WTC11 (cell line): ENCODE data around the gene IGFBP2. TPM values are rescaled to one million over a fixed set of nuclear protein-coding genes. Genes with fewer than 3 reads are reported as not detected.

Experiments
- ATAC-seq: fragments of 200-7000 bp; cut with Tn5 transposase; 2 replicates; pipeline ENCODE4 v1.10.0; 2021; ENCODE audit warnings: mild to moderate bottlenecking, moderate library complexity
- CTCF ChIA-PET: fragments of 300-600 bp; sonication (Branson Sonifier 250); formaldehyde crosslinking; loops from one replicate; lab custom pipeline; 2021; ENCODE audit warnings: antibody characterized with exemption; lab: Charles Lee
- POLR2A ChIA-PET: fragments of 350-600 bp; sonication (Branson Sonifier 250); formaldehyde crosslinking; loops from one replicate; lab custom pipeline; 2021; ENCODE audit warnings: antibody characterized with exemption; lab: Charles Lee
- DNase-seq: peaks from one replicate; pipeline ENCODE4 v3.0.0; 2021; ENCODE audit warnings: low spot score
- H3K27ac Mint-ChIP-seq: 2 replicates; pipeline ENCODE4 v1.8.0; 2021; ENCODE audit warnings: mixed read lengths
- H3K27me3 Mint-ChIP-seq: 2 replicates; pipeline ENCODE4 v1.8.0; 2021; ENCODE audit warnings: low read depth, mild to moderate bottlenecking, moderate library complexity, mixed read lengths
- H3K36me3 Mint-ChIP-seq: 2 replicates; pipeline ENCODE4 v1.8.0; 2021; ENCODE audit warnings: mixed read lengths
- H3K4me1 Mint-ChIP-seq: 2 replicates; pipeline ENCODE4 v1.8.0; 2022; ENCODE audit warnings: mixed read lengths
- H3K4me3 Mint-ChIP-seq: 2 replicates; pipeline ENCODE4 v1.8.0; 2021; ENCODE audit warnings: mild to moderate bottlenecking, moderate library complexity, mixed read lengths
- H3K9me3 Mint-ChIP-seq: 2 replicates; pipeline ENCODE4 v1.8.0; 2021; ENCODE audit warnings: mixed read lengths
- ATF1 ChIP-seq: sonication (generic); formaldehyde crosslinking; IDR thresholded peaks from 2 replicates; pipeline ENCODE4 v1.8.1; 2023; ENCODE audit warnings: mild to moderate bottlenecking, moderate library complexity, missing genetic modification reagents
- CTCF ChIP-seq: fragments of 200-600 bp; IDR thresholded peaks from 2 replicates; pipeline ENCODE4 v1.8.0; 2022; ENCODE audit warnings: antibody characterized with exemption
- FOXK1 ChIP-seq: sonication (generic); formaldehyde crosslinking; IDR thresholded peaks from 2 replicates; pipeline ENCODE4 v1.8.0; 2022; ENCODE audit warnings: mild to moderate bottlenecking, moderate library complexity, missing genetic modification reagents
- FOXP1 ChIP-seq: sonication (generic); formaldehyde crosslinking; IDR thresholded peaks from 2 replicates; pipeline ENCODE4 v1.8.0; 2022; ENCODE audit warnings: missing genetic modification reagents, mild to moderate bottlenecking, moderate library complexity, borderline replicate concordance
- GABPB1 ChIP-seq: sonication (generic); formaldehyde crosslinking; IDR thresholded peaks from 2 replicates; pipeline ENCODE4 v1.8.1; 2023; ENCODE audit warnings: mild to moderate bottlenecking, missing genetic modification reagents
- JAZF1 ChIP-seq: fragments of 250-450 bp; sonication (Bioruptor Pico); IDR thresholded peaks from 2 replicates; pipeline ENCODE4 v1.9.0; 2021; ENCODE audit warnings: moderate library complexity, mild to moderate bottlenecking, inconsistent platforms
- NFATC4 ChIP-seq: fragments of 250-450 bp; sonication (Bioruptor Pico); IDR thresholded peaks from 2 replicates; pipeline ENCODE4 v1.9.0; 2021; ENCODE audit warnings: mild to moderate bottlenecking
- RORB ChIP-seq: fragments of 250-450 bp; sonication (Bioruptor Pico); IDR thresholded peaks from 2 replicates; pipeline ENCODE4 v1.9.0; 2021; ENCODE audit warnings: mild to moderate bottlenecking
- SMAD3 ChIP-seq: sonication (generic); formaldehyde crosslinking; IDR thresholded peaks from 2 replicates; pipeline ENCODE4 v1.8.0; 2022; ENCODE audit warnings: missing genetic modification reagents, mild to moderate bottlenecking, borderline replicate concordance
- SP1 ChIP-seq: sonication (generic); formaldehyde crosslinking; conservative IDR thresholded peaks from 2 replicates; pipeline ENCODE4 v1.8.1; 2022; ENCODE audit warnings: missing genetic modification reagents
- ZNF232 ChIP-seq: sonication (generic); formaldehyde crosslinking; IDR thresholded peaks from 2 replicates; pipeline ENCODE4 v1.8.0; 2022; ENCODE audit warnings: mild to moderate bottlenecking, missing genetic modification reagents
- ZNF416 ChIP-seq: fragments of 250-450 bp; sonication (Bioruptor Pico); IDR thresholded peaks from 2 replicates; pipeline ENCODE4 v1.9.0; 2021; ENCODE audit warnings: mild to moderate bottlenecking, inconsistent platforms
- total RNA-seq: library from RNA; stranded (reverse); gene quantifications from 3 replicates; pipeline ENCODE4 v1.2.3, GENCODE V29; 2021
- TF ChIP-seq, protein P1 (sequence below): sonication (generic); formaldehyde crosslinking; IDR thresholded peaks from 2 replicates; pipeline ENCODE4 v1.8.1; 2022; ENCODE audit warnings: mild to moderate bottlenecking, moderate library complexity, missing genetic modification reagents
- TF ChIP-seq, protein P2 (sequence below): sonication (generic); formaldehyde crosslinking; IDR thresholded peaks from 2 replicates; pipeline ENCODE4 v1.8.1; 2022; ENCODE audit warnings: missing genetic modification reagents, borderline replicate concordance
- TF ChIP-seq, protein P3 (sequence below): sonication (generic); formaldehyde crosslinking; IDR thresholded peaks from 2 replicates; pipeline ENCODE4 v1.8.0; 2022; ENCODE audit warnings: mild to moderate bottlenecking, missing genetic modification reagents
- TF ChIP-seq, protein P4 (sequence below): sonication (generic); formaldehyde crosslinking; IDR thresholded peaks from 2 replicates; pipeline ENCODE4 v1.8.0; 2022; ENCODE audit warnings: missing genetic modification reagents

The IGFBP2 gene
- total RNA-seq, 1 experiment from 2014 or later, result 514 TPM

DNA sequence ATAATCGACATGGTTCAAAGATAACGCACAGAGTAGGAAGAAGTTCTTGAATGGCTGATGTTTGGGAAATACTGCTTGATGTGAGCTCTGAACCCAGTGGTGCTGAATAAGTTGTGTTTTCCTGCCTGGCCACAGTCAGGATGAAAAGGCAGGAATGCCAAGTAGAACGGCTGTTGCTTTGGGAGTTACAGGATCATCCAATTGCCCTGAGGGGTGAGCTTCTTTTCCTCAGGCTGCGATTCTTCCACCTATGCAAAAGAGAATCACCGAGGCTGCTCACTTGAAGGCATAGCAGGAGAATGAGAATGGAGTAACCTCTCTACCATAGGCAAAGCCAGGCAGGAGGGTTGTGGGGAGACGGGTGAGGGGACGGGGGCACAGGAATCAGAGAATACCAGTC is 14.4 kb upstream of the IGFBP2 start:
- no peak overlapping the region for H3K4me3 Mint-ChIP-seq
- ChIA-PET POLR2A (interaction anchor here (0.7 to 1.0 kb wide), 2 partner anchors 47 to 48 kb away, joined by 3 to 4 read pairs; no protein-coding TSS in a partner anchor), CTCF (interaction anchor here (1.1 to 3.2 kb wide), 3 partner anchors 28 to 101 kb away, joined by 3 to 11 read pairs (median 4); no protein-coding TSS in a partner anchor)
- peaks cover 31% of the 10 kb centered on the region for H3K4me1 Mint-ChIP-seq
- H3K27me3 Mint-ChIP-seq, result no peaks in the 10 kb centered on the region; the same call in 1 of the 2 replicates
- DNase-seq (no peak), ATAC-seq (peak; percentile 55)
- TF ChIP-seq CTCF, result no peak
- no peak for TF ChIP-seq ATF1 (CRISPR knock-in tag)
- TF ChIP-seq FOXP1 (CRISPR knock-in tag), result no peak
- TF ChIP-seq, protein P1, sequence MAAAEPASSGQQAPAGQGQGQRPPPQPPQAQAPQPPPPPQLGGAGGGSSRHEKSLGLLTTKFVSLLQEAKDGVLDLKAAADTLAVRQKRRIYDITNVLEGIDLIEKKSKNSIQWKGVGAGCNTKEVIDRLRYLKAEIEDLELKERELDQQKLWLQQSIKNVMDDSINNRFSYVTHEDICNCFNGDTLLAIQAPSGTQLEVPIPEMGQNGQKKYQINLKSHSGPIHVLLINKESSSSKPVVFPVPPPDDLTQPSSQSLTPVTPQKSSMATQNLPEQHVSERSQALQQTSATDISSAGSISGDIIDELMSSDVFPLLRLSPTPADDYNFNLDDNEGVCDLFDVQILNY (CRISPR knock-in tag), result no peak
- TF ChIP-seq ZNF232 (CRISPR knock-in tag), result no peak
- no peak for TF ChIP-seq NFATC4 (CRISPR knock-in tag)
- TF ChIP-seq SMAD3 (CRISPR knock-in tag), result no peak
- TF ChIP-seq, protein P2, sequence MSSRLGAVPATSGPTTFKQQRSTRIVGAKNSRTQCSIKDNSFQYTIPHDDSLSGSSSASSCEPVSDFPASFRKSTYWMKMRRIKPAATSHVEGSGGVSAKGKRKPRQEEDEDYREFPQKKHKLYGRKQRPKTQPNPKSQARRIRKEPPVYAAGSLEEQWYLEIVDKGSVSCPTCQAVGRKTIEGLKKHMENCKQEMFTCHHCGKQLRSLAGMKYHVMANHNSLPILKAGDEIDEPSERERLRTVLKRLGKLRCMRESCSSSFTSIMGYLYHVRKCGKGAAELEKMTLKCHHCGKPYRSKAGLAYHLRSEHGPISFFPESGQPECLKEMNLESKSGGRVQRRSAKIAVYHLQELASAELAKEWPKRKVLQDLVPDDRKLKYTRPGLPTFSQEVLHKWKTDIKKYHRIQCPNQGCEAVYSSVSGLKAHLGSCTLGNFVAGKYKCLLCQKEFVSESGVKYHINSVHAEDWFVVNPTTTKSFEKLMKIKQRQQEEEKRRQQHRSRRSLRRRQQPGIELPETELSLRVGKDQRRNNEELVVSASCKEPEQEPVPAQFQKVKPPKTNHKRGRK (CRISPR knock-in tag), result no peak
- H3K27ac Mint-ChIP-seq, result peak overlapping the region; percentile 67; the same call in 1 of the 2 replicates
- no peaks in the 10 kb centered on the region for H3K36me3 Mint-ChIP-seq
- H3K9me3 Mint-ChIP-seq, result no peaks in the 10 kb centered on the region; the same call in 1 of the 2 replicates

- ChIA-PET CTCF (interaction anchor here (0.7 to 3.2 kb wide), 6 partner anchors 29 to 102 kb away, joined by 3 to 11 read pairs (median 4); no protein-coding TSS in a partner anchor), POLR2A (interaction anchor here (0.6 to 1.0 kb wide), 4 partner anchors 10 to 31 kb away, joined by 3 to 8 read pairs (median 5); no protein-coding TSS in a partner anchor)
- Mint-ChIP-seq H3K4me3 (no peak overlapping the region), H3K27ac (peak overlapping the region; percentile 35), H3K27me3 (no peaks in the 10 kb centered on the region; the same call in 1 of the 2 replicates), H3K4me1 (peaks cover 31% of the 10 kb centered on the region), H3K9me3 (peaks cover 5% of the 10 kb centered on the region), H3K36me3 (0 out of 2 replicates have a peak, but pooled peaks cover 2% of the 10 kb centered on the region)
- no peak for DNase-seq
- peak; percentile 25; the same call in 1 of the 2 replicates for TF ChIP-seq GABPB1 (CRISPR knock-in tag)
- TF ChIP-seq JAZF1, result no peak
- TF ChIP-seq, protein P3, sequence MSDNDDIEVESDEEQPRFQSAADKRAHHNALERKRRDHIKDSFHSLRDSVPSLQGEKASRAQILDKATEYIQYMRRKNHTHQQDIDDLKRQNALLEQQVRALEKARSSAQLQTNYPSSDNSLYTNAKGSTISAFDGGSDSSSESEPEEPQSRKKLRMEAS (CRISPR knock-in tag), result no peak
- peak; percentile 70 for ATAC-seq
These were observed 13.5 kb upstream of the IGFBP2 start for GRCh38 chr2:216619411-216620393.

GRCh38 chr2:216620786-216621185 is 12.4 kb upstream of the IGFBP2 start:
- DNase-seq (no peak), ATAC-seq (no peak)
- POLR2A ChIA-PET, result interaction anchor here (0.7 kb wide), 1 partner anchor 51 kb away, joined by 4 read pairs; no protein-coding TSS in a partner anchor
- H3K27ac Mint-ChIP-seq, result no peak overlapping the region
- H3K36me3 Mint-ChIP-seq, result 0 out of 2 replicates have a peak, but pooled peaks cover 2% of the 10 kb centered on the region
- peaks cover 5% of the 10 kb centered on the region for H3K9me3 Mint-ChIP-seq
- CTCF ChIA-PET, result interaction anchor here (0.6 to 3.2 kb wide), 4 partner anchors 22 to 101 kb away, joined by 3 to 11 read pairs (median 6); no protein-coding TSS in a partner anchor
- peaks cover 31% of the 10 kb centered on the region for H3K4me1 Mint-ChIP-seq
- no peak overlapping the region for H3K4me3 Mint-ChIP-seq
- H3K27me3 Mint-ChIP-seq, result no peaks in the 10 kb centered on the region; the same call in 1 of the 2 replicates
- no peak for TF ChIP-seq SP1 (CRISPR knock-in tag)
- TF ChIP-seq NFATC4 (CRISPR knock-in tag), result no peak
- TF ChIP-seq RORB (CRISPR knock-in tag), result no peak
- TF ChIP-seq FOXK1 (CRISPR knock-in tag), result no peak
- TF ChIP-seq ZNF416 (CRISPR knock-in tag), result no peak
- TF ChIP-seq CTCF, result no peak
- TF ChIP-seq, protein P4, sequence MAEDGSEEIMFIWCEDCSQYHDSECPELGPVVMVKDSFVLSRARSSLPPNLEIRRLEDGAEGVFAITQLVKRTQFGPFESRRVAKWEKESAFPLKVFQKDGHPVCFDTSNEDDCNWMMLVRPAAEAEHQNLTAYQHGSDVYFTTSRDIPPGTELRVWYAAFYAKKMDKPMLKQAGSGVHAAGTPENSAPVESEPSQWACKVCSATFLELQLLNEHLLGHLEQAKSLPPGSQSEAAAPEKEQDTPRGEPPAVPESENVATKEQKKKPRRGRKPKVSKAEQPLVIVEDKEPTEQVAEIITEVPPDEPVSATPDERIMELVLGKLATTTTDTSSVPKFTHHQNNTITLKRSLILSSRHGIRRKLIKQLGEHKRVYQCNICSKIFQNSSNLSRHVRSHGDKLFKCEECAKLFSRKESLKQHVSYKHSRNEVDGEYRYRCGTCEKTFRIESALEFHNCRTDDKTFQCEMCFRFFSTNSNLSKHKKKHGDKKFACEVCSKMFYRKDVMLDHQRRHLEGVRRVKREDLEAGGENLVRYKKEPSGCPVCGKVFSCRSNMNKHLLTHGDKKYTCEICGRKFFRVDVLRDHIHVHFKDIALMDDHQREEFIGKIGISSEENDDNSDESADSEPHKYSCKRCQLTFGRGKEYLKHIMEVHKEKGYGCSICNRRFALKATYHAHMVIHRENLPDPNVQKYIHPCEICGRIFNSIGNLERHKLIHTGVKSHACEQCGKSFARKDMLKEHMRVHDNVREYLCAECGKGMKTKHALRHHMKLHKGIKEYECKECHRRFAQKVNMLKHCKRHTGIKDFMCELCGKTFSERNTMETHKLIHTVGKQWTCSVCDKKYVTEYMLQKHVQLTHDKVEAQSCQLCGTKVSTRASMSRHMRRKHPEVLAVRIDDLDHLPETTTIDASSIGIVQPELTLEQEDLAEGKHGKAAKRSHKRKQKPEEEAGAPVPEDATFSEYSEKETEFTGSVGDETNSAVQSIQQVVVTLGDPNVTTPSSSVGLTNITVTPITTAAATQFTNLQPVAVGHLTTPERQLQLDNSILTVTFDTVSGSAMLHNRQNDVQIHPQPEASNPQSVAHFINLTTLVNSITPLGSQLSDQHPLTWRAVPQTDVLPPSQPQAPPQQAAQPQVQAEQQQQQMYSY (CRISPR knock-in tag), result no peak
